ENCODE measurements around the gene TMEFF1.

Gene TMEFF1

GRCh38 chr9:100580257-100580656 lies 107.3 kb downstream of the TMEFF1 start:
- Histone ChIP-seq H3K4me3 (ENCODE audit: low read length) (peak overlapping the region; percentile 46), H3K9me3 (replicated peaks; ENCODE audit: low read length) (no peaks in the 10 kb centered on the region), H3K9ac (ENCODE audit: low read depth, low read length) (peak overlapping the region; percentile 39), H3K27me3 (ENCODE audit: control insufficient read depth, insufficient read depth, low read length) (no peaks in the 10 kb centered on the region), H3K36me3 (ENCODE audit: insufficient read depth, low read length) (no peaks in the 10 kb centered on the region), H3K4me1 (ENCODE audit: control insufficient read depth, insufficient read depth, low read length) (peaks cover 65% of the 10 kb centered on the region), H3K4me2 (ENCODE audit: low read length) (peak overlapping the region; percentile 37)

GRCh38 chr9:100581081-100581480 lies 108.1 kb downstream of the TMEFF1 start:
- Histone ChIP-seq H3K4me3 (ENCODE audit: low read length) (no peak overlapping the region), H3K9ac (ENCODE audit: low read depth, low read length) (no peak overlapping the region)

GRCh38 chr9:100581661-100582060 lies 108.7 kb downstream of the TMEFF1 start:
- H3K36me3 ChIP-seq (ENCODE audit: insufficient read depth, low read length) = no peaks in the 10 kb centered on the region
- H3K9me3 ChIP-seq (replicated peaks; ENCODE audit: low read length) = no peaks in the 10 kb centered on the region
- peaks cover 51% of the 10 kb centered on the region for H3K4me1 ChIP-seq (ENCODE audit: control insufficient read depth, insufficient read depth, low read length)
- H3K27me3 ChIP-seq (ENCODE audit: control insufficient read depth, insufficient read depth, low read length) = no peaks in the 10 kb centered on the region
- no peak overlapping the region for H3K4me3 ChIP-seq (ENCODE audit: low read length)
- no peak overlapping the region for H3K9ac ChIP-seq (ENCODE audit: low read depth, low read length)
- H3K4me2 ChIP-seq (ENCODE audit: low read length) = no peak overlapping the region

More at GRCh38 chr9:100581081-100581480, 108.1 kb downstream of the TMEFF1 start:
- peaks cover 57% of the 10 kb centered on the region for H3K4me1 ChIP-seq (ENCODE audit: control insufficient read depth, insufficient read depth, low read length)
- no peak overlapping the region for H3K4me2 ChIP-seq (ENCODE audit: low read length)
- no peaks in the 10 kb centered on the region for H3K9me3 ChIP-seq (replicated peaks; ENCODE audit: low read length)
- no peaks in the 10 kb centered on the region for H3K27me3 ChIP-seq (ENCODE audit: control insufficient read depth, insufficient read depth, low read length)
- H3K36me3 ChIP-seq (ENCODE audit: insufficient read depth, low read length) = no peaks in the 10 kb centered on the region

- Histone ChIP-seq H3K4me1 (ENCODE audit: control insufficient read depth, insufficient read depth, low read length) (peaks cover 48% of the 10 kb centered on the region), H3K36me3 (ENCODE audit: insufficient read depth, low read length) (no peaks in the 10 kb centered on the region), H3K4me3 (ENCODE audit: low read length) (no peak overlapping the region), H3K9ac (ENCODE audit: low read depth, low read length) (no peak overlapping the region), H3K9me3 (replicated peaks; ENCODE audit: low read length) (no peaks in the 10 kb centered on the region), H3K4me2 (ENCODE audit: low read length) (no peak overlapping the region), H3K27me3 (ENCODE audit: control insufficient read depth, insufficient read depth, low read length) (no peaks in the 10 kb centered on the region)
Measured at GRCh38 chr9:100583014-100583802, 110.3 kb downstream of the TMEFF1 start.

GRCh38 chr9:100584951-100585350 lies 112.0 kb downstream of the TMEFF1 start:
- no peaks in the 10 kb centered on the region for H3K27me3 ChIP-seq (ENCODE audit: control insufficient read depth, insufficient read depth, low read length)
- H3K9ac ChIP-seq (ENCODE audit: low read depth, low read length) = no peak overlapping the region
- H3K4me3 ChIP-seq (ENCODE audit: low read length) = no peak overlapping the region
- H3K36me3 ChIP-seq (ENCODE audit: insufficient read depth, low read length) = no peaks in the 10 kb centered on the region
- no peak overlapping the region for H3K4me2 ChIP-seq (ENCODE audit: low read length)
- peaks cover 41% of the 10 kb centered on the region for H3K4me1 ChIP-seq (ENCODE audit: control insufficient read depth, insufficient read depth, low read length)
- H3K9me3 ChIP-seq (replicated peaks; ENCODE audit: low read length) = no peaks in the 10 kb centered on the region

- Histone ChIP-seq H3K4me2 (ENCODE audit: low read length) (no peak overlapping the region), H3K4me3 (ENCODE audit: low read length) (no peak overlapping the region), H3K9me3 (replicated peaks; ENCODE audit: low read length) (no peaks in the 10 kb centered on the region), H3K9ac (ENCODE audit: low read depth, low read length) (no peak overlapping the region), H3K27me3 (ENCODE audit: control insufficient read depth, insufficient read depth, low read length) (no peaks in the 10 kb centered on the region), H3K4me1 (ENCODE audit: control insufficient read depth, insufficient read depth, low read length) (peaks cover 42% of the 10 kb centered on the region), H3K36me3 (ENCODE audit: insufficient read depth, low read length) (no peaks in the 10 kb centered on the region)
Measured at GRCh38 chr9:100586093-100586492, 113.1 kb downstream of the TMEFF1 start.

- no peaks in the 10 kb centered on the region for H3K36me3 ChIP-seq (ENCODE audit: insufficient read depth, low read length)
- no peak overlapping the region for H3K9ac ChIP-seq (ENCODE audit: low read depth, low read length)
- H3K4me1 ChIP-seq (ENCODE audit: control insufficient read depth, insufficient read depth, low read length) = peaks cover 35% of the 10 kb centered on the region
- no peaks in the 10 kb centered on the region for H3K9me3 ChIP-seq (replicated peaks; ENCODE audit: low read length)
- H3K4me2 ChIP-seq (ENCODE audit: low read length) = no peak overlapping the region
- no peaks in the 10 kb centered on the region for H3K27me3 ChIP-seq (ENCODE audit: control insufficient read depth, insufficient read depth, low read length)
- no peak overlapping the region for H3K4me3 ChIP-seq (ENCODE audit: low read length)
Measured at GRCh38 chr9:100587375-100587774, 114.4 kb downstream of the TMEFF1 start.

GRCh38 chr9:100589582-100589981 lies 116.6 kb downstream of the TMEFF1 start:
- H3K4me3 ChIP-seq (ENCODE audit: low read length) = no peak overlapping the region
- peaks cover 29% of the 10 kb centered on the region for H3K4me1 ChIP-seq (ENCODE audit: control insufficient read depth, insufficient read depth, low read length)
- H3K4me2 ChIP-seq (ENCODE audit: low read length) = no peak overlapping the region

GRCh38 chr9:100590481-100590880 lies 117.5 kb downstream of the TMEFF1 start:
- Histone ChIP-seq H3K27me3 (ENCODE audit: control insufficient read depth, insufficient read depth, low read length) (no peaks in the 10 kb centered on the region), H3K4me1 (ENCODE audit: control insufficient read depth, insufficient read depth, low read length) (peaks cover 29% of the 10 kb centered on the region), H3K4me2 (ENCODE audit: low read length) (no peak overlapping the region), H3K4me3 (ENCODE audit: low read length) (no peak overlapping the region), H3K36me3 (ENCODE audit: insufficient read depth, low read length) (no peaks in the 10 kb centered on the region), H3K9me3 (replicated peaks; ENCODE audit: low read length) (no peaks in the 10 kb centered on the region), H3K9ac (ENCODE audit: low read depth, low read length) (no peak overlapping the region)

More at GRCh38 chr9:100589582-100589981, 116.6 kb downstream of the TMEFF1 start:
- no peaks in the 10 kb centered on the region for H3K9me3 ChIP-seq (replicated peaks; ENCODE audit: low read length)
- H3K27me3 ChIP-seq (ENCODE audit: control insufficient read depth, insufficient read depth, low read length) = no peaks in the 10 kb centered on the region
- no peaks in the 10 kb centered on the region for H3K36me3 ChIP-seq (ENCODE audit: insufficient read depth, low read length)
- H3K9ac ChIP-seq (ENCODE audit: low read depth, low read length) = no peak overlapping the region

GRCh38 chr9:100591139-100591538 lies 118.2 kb downstream of the TMEFF1 start:
- no peak overlapping the region for H3K9ac ChIP-seq (ENCODE audit: low read depth, low read length)
- no peak overlapping the region for H3K4me3 ChIP-seq (ENCODE audit: low read length)
- H3K36me3 ChIP-seq (ENCODE audit: insufficient read depth, low read length) = no peaks in the 10 kb centered on the region
- H3K4me2 ChIP-seq (ENCODE audit: low read length) = no peak overlapping the region
- H3K27me3 ChIP-seq (ENCODE audit: control insufficient read depth, insufficient read depth, low read length) = no peaks in the 10 kb centered on the region
- H3K9me3 ChIP-seq (replicated peaks; ENCODE audit: low read length) = no peaks in the 10 kb centered on the region
- peaks cover 29% of the 10 kb centered on the region for H3K4me1 ChIP-seq (ENCODE audit: control insufficient read depth, insufficient read depth, low read length)

- Histone ChIP-seq H3K27me3 (ENCODE audit: control insufficient read depth, insufficient read depth, low read length) (no peaks in the 10 kb centered on the region), H3K4me1 (ENCODE audit: control insufficient read depth, insufficient read depth, low read length) (peaks cover 29% of the 10 kb centered on the region), H3K36me3 (ENCODE audit: insufficient read depth, low read length) (no peaks in the 10 kb centered on the region), H3K4me3 (ENCODE audit: low read length) (no peak overlapping the region), H3K9ac (ENCODE audit: low read depth, low read length) (no peak overlapping the region), H3K9me3 (replicated peaks; ENCODE audit: low read length) (no peaks in the 10 kb centered on the region), H3K4me2 (ENCODE audit: low read length) (no peak overlapping the region)
Measured at GRCh38 chr9:100591639-100592412, 118.9 kb downstream of the TMEFF1 start.

Data from skeletal muscle satellite cell (primary cell).